ENCODE data around the gene EIF5A. TPM values are rescaled to one million over a fixed set of nuclear protein-coding genes. Genes with fewer than 3 reads are reported as not detected.

EIF5A gene
- polyA plus RNA-seq, 4 donors: 238 to 606 (median 340) TPM

DNA sequence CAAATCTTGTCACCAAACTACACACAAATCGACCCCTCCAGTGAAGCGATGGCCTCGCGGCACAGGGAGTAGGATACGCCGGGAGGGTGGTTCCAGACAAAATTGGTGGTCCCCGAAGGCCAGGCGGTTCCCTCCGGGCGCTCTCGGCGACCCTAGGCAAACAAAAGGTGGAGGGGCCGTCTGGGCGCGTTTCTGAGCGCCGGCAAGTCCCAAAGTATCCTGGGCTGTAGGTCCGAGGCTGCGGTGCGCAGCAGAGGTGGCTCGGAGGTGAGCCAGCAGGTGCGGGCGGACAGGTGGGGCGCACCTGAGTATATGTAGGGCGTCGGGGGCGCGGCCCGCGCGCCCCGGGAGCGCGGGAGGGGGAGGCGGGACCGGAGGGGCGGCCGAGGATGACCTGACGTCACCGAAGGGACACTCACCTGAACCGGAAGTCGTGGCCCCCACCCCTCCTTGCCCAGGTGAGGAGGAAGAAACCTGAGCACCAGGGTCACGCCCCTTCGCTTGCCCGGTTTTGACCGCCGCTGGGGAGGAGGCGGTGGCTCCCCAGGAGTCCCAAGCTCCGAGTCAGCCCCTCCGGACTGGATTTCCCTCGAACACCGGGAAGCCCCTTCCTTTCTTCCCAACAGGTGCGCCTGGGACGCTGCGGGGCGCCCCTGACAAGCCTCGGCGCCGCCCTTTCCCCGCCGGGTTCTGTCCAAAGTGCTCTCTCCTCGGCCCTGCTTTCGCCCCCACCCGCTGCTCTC lies 45.1 kb upstream of the EIF5A start, which contains the start of gene CLDN7:
CLDN7 (minus strand) TSS at position 287 of the 743 bp plus-strand sequence. CDS start 435 bp downstream, outside the sequence.
- H3K4me3 ChIP-seq (ENCODE audit: low read depth in 1 of 3, low read length in 3 of 3): peak within 1 kb of the TSS; percentile 75 to 89 (median 76)
- H3K27ac ChIP-seq (ENCODE audit: low read depth in 1 of 3, low read length in 2 of 3): peak within 1 kb of the TSS; percentile 95 to 99 (median 99)
- H3K36me3 ChIP-seq (ENCODE audit: control insufficient read depth in 3 of 3, insufficient read depth in 2 of 3, low read depth in 1 of 3, low read length in 3 of 3): peaks cover 0 to 35% (median 2%) of the 10 kb centered on the region in 3 donors
- peak; percentile 97 to 98 for DNase-seq
- WGBS, 3 donors: 4 to 7% (median 5%) methylated on average over 40 to 64 of the region's 64 CpGs
- H3K27me3 ChIP-seq (ENCODE audit: control insufficient read depth in 3 of 3, insufficient read depth in 3 of 3, low read length in 3 of 3): peaks cover 0 to 6% (median 0%) of the 10 kb centered on the region in 3 donors
- H3K4me1 ChIP-seq (ENCODE audit: control insufficient read depth in 3 of 3, insufficient read depth in 2 of 3, low read depth in 1 of 3, low read length in 2 of 3): peaks cover 0 to 33% (median 0%) of the 10 kb centered on the region in 3 donors
- H3K9me3 ChIP-seq (ENCODE audit: control insufficient read depth in 2 of 2, insufficient read depth in 1 of 2, low read depth in 1 of 2, low read length in 1 of 2): no peaks in the 10 kb centered on the region
- no peak for FAIRE-seq

DNA sequence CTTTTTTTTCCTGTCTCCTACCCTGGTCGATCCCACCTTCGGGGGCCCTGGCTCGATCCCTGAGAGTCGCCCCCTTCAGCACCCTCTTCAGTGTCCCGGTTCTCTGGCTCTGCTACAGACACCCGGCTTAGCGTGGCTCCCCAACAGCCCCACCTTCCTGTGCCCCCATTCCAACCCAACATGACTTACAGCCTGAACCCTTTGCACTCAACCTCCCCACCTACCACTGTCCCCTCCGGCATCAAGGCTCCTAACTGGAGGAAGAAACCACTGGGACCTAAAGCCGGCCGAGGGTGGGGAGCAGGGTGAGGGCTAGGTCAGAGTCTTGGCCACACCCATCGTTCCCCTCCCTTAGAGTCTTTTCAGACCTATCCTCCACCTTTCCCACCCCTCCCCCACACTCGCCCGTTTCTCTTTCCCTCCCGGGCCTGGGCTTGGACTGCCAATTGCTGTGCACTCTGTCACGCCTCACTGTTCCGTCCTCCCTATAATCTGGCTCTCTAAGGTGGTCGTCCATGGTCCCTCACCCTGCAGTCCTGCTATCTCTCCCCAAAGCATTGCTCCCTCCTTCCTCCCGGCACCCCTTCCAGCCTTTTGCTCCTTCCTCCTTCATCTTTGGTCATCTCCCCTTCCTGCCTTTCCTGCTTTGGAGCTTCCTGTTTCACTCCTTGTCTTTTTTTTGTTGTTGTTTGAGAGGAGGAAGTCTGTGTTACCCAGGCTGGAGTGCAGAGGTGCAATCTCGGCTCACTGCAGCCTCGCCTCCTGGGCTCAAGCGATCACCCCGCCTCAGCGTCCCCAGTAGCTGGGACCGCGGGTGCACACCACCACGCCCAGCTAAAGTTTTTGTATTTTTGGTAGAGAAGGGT lies 44.3 kb upstream of the EIF5A start:
- no peaks in the 10 kb centered on the region for H3K9me3 ChIP-seq (ENCODE audit: control insufficient read depth in 2 of 2, insufficient read depth in 1 of 2, low read depth in 1 of 2, low read length in 1 of 2)
- H3K4me3 ChIP-seq (ENCODE audit: low read depth in 1 of 3, low read length in 3 of 3): peak overlapping the region; percentile 54 to 76 (median 74)
- peak overlapping the region; percentile 95 to 99 (median 97) for H3K27ac ChIP-seq (ENCODE audit: low read depth in 1 of 3, low read length in 2 of 3)
- FAIRE-seq (no peak), DNase-seq (peak; percentile 94 to 97)
- H3K27me3 ChIP-seq (ENCODE audit: control insufficient read depth in 3 of 3, insufficient read depth in 3 of 3, low read length in 3 of 3): peaks cover 0 to 6% (median 0%) of the 10 kb centered on the region in 3 donors
- peaks cover 0 to 25% (median 0%) of the 10 kb centered on the region in 3 donors for H3K4me1 ChIP-seq (ENCODE audit: control insufficient read depth in 3 of 3, insufficient read depth in 2 of 3, low read depth in 1 of 3, low read length in 2 of 3)
- H3K36me3 ChIP-seq (ENCODE audit: control insufficient read depth in 3 of 3, insufficient read depth in 2 of 3, low read depth in 1 of 3, low read length in 3 of 3): peaks cover 0 to 27% (median 2%) of the 10 kb centered on the region in 3 donors
- 0 to 6% (median 4%) methylated on average over 25 to 26 of the region's 26 CpGs for WGBS, 3 donors

DNA sequence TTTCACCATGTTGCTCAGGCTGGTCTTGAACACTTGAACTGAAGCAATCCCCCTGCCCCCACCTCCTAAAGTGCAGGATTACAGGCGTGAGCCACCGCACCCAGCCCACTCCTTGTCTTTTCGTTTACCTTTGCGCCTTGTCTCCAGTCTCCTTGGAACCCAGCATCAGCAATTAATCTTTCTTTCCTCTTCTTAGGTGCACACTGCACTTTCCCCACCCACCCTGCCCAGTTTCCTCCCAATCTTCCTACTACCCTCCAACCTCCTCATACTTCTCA lies 43.7 kb upstream of the EIF5A start:
- DNase-seq (peak; percentile 71 to 89), FAIRE-seq (no peak)
- H3K9me3 ChIP-seq (ENCODE audit: control insufficient read depth in 2 of 2, insufficient read depth in 1 of 2, low read depth in 1 of 2, low read length in 1 of 2): no peaks in the 10 kb centered on the region
- H3K4me1 ChIP-seq (ENCODE audit: control insufficient read depth in 3 of 3, insufficient read depth in 2 of 3, low read depth in 1 of 3, low read length in 2 of 3): peaks cover 0 to 20% (median 0%) of the 10 kb centered on the region in 3 donors
- H3K4me3 ChIP-seq (ENCODE audit: low read depth in 1 of 3, low read length in 3 of 3): peak overlapping the region in 2 of 3 donors; percentile 74 to 76
- H3K27ac ChIP-seq (ENCODE audit: low read depth in 1 of 3, low read length in 2 of 3): peak overlapping the region; percentile 95 to 99 (median 97)
- peaks cover 0 to 22% (median 2%) of the 10 kb centered on the region in 3 donors for H3K36me3 ChIP-seq (ENCODE audit: control insufficient read depth in 3 of 3, insufficient read depth in 2 of 3, low read depth in 1 of 3, low read length in 3 of 3)
- WGBS, 3 donors: 9 to 31% (median 28%) methylated on average over 4 of the region's 4 CpGs
- H3K27me3 ChIP-seq (ENCODE audit: control insufficient read depth in 3 of 3, insufficient read depth in 3 of 3, low read length in 3 of 3): peaks cover 0 to 6% (median 0%) of the 10 kb centered on the region in 3 donors

DNA sequence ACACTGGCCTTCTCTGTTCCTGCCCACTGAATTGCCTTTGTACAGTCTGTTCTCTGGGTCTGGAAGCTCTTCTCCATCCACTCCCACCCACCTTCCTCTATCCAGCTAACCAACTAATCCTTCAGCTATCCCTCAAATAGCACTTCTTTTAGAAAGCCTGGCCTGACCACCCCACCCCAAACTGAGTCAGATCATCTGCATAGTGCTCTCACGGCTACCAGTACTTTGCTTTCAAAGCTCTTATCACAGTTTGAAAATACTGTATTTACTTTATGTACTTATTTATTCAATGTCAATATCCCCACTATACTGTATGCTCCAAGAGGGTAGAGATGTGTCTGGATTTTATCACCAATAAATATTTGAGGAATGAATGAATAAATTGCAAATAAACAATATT lies 40.6 kb upstream of the EIF5A start:
- Histone ChIP-seq H3K4me3 (ENCODE audit: low read depth in 1 of 3, low read length in 3 of 3) (no peak overlapping the region), H3K9me3 (ENCODE audit: control insufficient read depth in 2 of 2, insufficient read depth in 1 of 2, low read depth in 1 of 2, low read length in 1 of 2) (no peaks in the 10 kb centered on the region), H3K36me3 (ENCODE audit: control insufficient read depth in 3 of 3, insufficient read depth in 2 of 3, low read depth in 1 of 3, low read length in 3 of 3) (peaks cover 0 to 2% (median 0%) of the 10 kb centered on the region in 3 donors), H3K4me1 (ENCODE audit: control insufficient read depth in 3 of 3, insufficient read depth in 2 of 3, low read depth in 1 of 3, low read length in 2 of 3) (peaks cover 0 to 18% (median 0%) of the 10 kb centered on the region in 3 donors), H3K27me3 (ENCODE audit: control insufficient read depth in 3 of 3, insufficient read depth in 3 of 3, low read length in 3 of 3) (peaks cover 0 to 4% (median 0%) of the 10 kb centered on the region in 3 donors), H3K27ac (ENCODE audit: low read depth in 1 of 3, low read length in 2 of 3) (no peak overlapping the region)
- FAIRE-seq: no peak
- DNase-seq: no peak
- 16 to 51% (median 36%) methylated on average over 1 of the region's 1 CpG for WGBS, 3 donors

- no peak for FAIRE-seq
- DNase-seq: peak; percentile 73 to 91
- Histone ChIP-seq H3K27me3 (ENCODE audit: control insufficient read depth in 3 of 3, insufficient read depth in 3 of 3, low read length in 3 of 3) (peaks cover 0 to 17% (median 0%) of the 10 kb centered on the region in 3 donors), H3K4me1 (ENCODE audit: control insufficient read depth in 3 of 3, insufficient read depth in 2 of 3, low read depth in 1 of 3, low read length in 2 of 3) (peaks cover 0 to 30% (median 0%) of the 10 kb centered on the region in 3 donors), H3K4me3 (ENCODE audit: low read depth in 1 of 3, low read length in 3 of 3) (no peak overlapping the region), H3K36me3 (ENCODE audit: control insufficient read depth in 3 of 3, insufficient read depth in 2 of 3, low read depth in 1 of 3, low read length in 3 of 3) (no peaks in the 10 kb centered on the region), H3K9me3 (ENCODE audit: control insufficient read depth in 2 of 2, insufficient read depth in 1 of 2, low read depth in 1 of 2, low read length in 1 of 2) (no peaks in the 10 kb centered on the region), H3K27ac (ENCODE audit: low read depth in 1 of 3, low read length in 2 of 3) (peak overlapping the region; percentile 44 to 82 (median 76))
- 15 to 64% (median 37%) methylated on average over 8 of the region's 8 CpGs for WGBS, 3 donors
These were observed 28.0 kb upstream of the EIF5A start for GRCh38 chr17:7279448-7279847.

- no peak for FAIRE-seq
- 0 to 1% (median 1%) methylated on average over 27 to 29 of the region's 29 CpGs for WGBS, 3 donors
- peaks cover 0 to 17% (median 0%) of the 10 kb centered on the region in 3 donors for H3K27me3 ChIP-seq (ENCODE audit: control insufficient read depth in 3 of 3, insufficient read depth in 3 of 3, low read length in 3 of 3)
These were observed 26.8 kb upstream of the EIF5A start for GRCh38 chr17:7280519-7281073.

DNA sequence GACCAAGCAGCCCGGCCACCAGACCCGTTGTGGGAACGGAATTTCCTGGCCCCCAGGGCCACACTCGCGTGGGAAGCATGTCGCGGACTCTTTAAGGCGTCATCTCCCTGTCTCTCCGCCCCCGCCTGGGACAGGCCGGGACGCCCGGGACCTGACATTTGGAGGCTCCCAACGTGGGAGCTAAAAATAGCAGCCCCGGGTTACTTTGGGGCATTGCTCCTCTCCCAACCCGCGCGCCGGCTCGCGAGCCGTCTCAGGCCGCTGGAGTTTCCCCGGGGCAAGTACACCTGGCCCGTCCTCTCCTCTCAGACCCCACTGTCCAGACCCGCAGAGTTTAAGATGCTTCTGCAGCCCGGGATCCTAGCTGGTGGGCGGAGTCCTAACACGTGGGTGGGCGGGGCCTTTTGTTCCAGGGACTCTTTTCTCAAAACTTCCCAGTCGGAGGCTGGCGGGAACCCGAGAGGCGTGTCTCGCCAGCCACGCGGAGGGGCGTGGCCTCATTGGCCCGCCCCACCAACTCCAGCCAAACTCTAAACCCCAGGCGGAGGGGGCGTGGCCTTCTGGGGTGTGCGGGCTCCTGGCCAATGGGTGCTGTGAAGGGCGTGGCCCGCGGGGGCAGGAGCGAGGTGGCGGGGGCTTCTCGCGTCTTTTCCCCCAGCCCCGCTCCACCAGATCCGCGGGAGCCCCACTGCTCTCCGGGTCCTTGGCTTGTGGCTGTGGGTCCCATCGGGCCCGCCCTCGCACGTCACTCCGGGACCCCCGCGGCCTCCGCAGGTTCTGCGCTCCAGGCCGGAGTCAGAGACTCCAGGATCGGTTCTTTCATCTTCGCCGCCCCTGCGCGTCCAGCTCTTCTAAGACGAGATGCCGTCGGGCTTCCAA lies 26.1 kb upstream of the EIF5A start, which contains the start of gene SLC2A4:
SLC2A4 (plus strand) TSS at position 645 of the 879 bp plus-strand sequence; CDS start at position 862, 217 bp downstream.
- 0 to 1% (median 0%) methylated on average over 50 to 71 of the region's 71 CpGs for WGBS, 3 donors
- peak within 1 kb of the TSS in 2 of 3 donors; percentile 6 to 82 for H3K27ac ChIP-seq (ENCODE audit: low read depth in 1 of 3, low read length in 2 of 3)
- DNase-seq (peak; percentile 94 to 97), FAIRE-seq (no peak)
- peaks cover 0 to 30% (median 0%) of the 10 kb centered on the region in 3 donors for H3K4me1 ChIP-seq (ENCODE audit: control insufficient read depth in 3 of 3, insufficient read depth in 2 of 3, low read depth in 1 of 3, low read length in 2 of 3)
- H3K36me3 ChIP-seq (ENCODE audit: control insufficient read depth in 3 of 3, insufficient read depth in 2 of 3, low read depth in 1 of 3, low read length in 3 of 3): no peaks in the 10 kb centered on the region
- peaks cover 0 to 17% (median 0%) of the 10 kb centered on the region in 3 donors for H3K27me3 ChIP-seq (ENCODE audit: control insufficient read depth in 3 of 3, insufficient read depth in 3 of 3, low read length in 3 of 3)
- peak within 1 kb of the TSS in 2 of 3 donors; percentile 44 to 48 for H3K4me3 ChIP-seq (ENCODE audit: low read depth in 1 of 3, low read length in 3 of 3)
- H3K9me3 ChIP-seq (ENCODE audit: control insufficient read depth in 2 of 2, insufficient read depth in 1 of 2, low read depth in 1 of 2, low read length in 1 of 2): no peaks in the 10 kb centered on the region

More at GRCh38 chr17:7280519-7281073, 26.8 kb upstream of the EIF5A start:
- H3K27ac ChIP-seq (ENCODE audit: low read depth in 1 of 3, low read length in 2 of 3): peak overlapping the region; percentile 6 to 82 (median 76)
- H3K36me3 ChIP-seq (ENCODE audit: control insufficient read depth in 3 of 3, insufficient read depth in 2 of 3, low read depth in 1 of 3, low read length in 3 of 3): no peaks in the 10 kb centered on the region
- peak; percentile 81 to 92 for DNase-seq
- no peaks in the 10 kb centered on the region for H3K9me3 ChIP-seq (ENCODE audit: control insufficient read depth in 2 of 2, insufficient read depth in 1 of 2, low read depth in 1 of 2, low read length in 1 of 2)
- peaks cover 0 to 30% (median 0%) of the 10 kb centered on the region in 3 donors for H3K4me1 ChIP-seq (ENCODE audit: control insufficient read depth in 3 of 3, insufficient read depth in 2 of 3, low read depth in 1 of 3, low read length in 2 of 3)
- peak overlapping the region in 2 of 3 donors; percentile 44 to 48 for H3K4me3 ChIP-seq (ENCODE audit: low read depth in 1 of 3, low read length in 3 of 3)
